ENCODE results near the gene PPP2R3A.

- no peak for TF ChIP-seq POLR2A (IDR thresholded peaks at IDR 0.05)
- no peak for TF ChIP-seq CTCF (IDR thresholded peaks at IDR 0.05)
Measured at GRCh38 chr3:136181741-136182140, 216.2 kb downstream of the PPP2R3A start.
